Spinal cord (tissue), 10 donors: ENCODE measurements around the gene MYMK. TPM values are rescaled to one million over a fixed set of nuclear protein-coding genes. Genes with fewer than 3 reads are reported as not detected.

Source experiments
- DNase-seq, 6 donors: peaks; one replicate each; pipeline versions ENCODE4 v3.0.0 to v3.0.0-alpha.2; 2013 to 2015; ENCODE audit warnings: low spot score in 6 of 6, low read depth in 4 of 6
- H3K27ac ChIP-seq: one replicate; pipeline ENCODE4 v1.5.1; 2013; ENCODE audit warnings: low read depth, low read length, control low read depth
- H3K27me3 ChIP-seq: one replicate; pipeline ENCODE4 v1.6.1; 2013; ENCODE audit warnings: low read length; ENCODE audit not compliant: control insufficient read depth, insufficient read depth
- H3K36me3 ChIP-seq: one replicate; pipeline ENCODE4 v1.6.1; 2013; ENCODE audit warnings: low read length; ENCODE audit not compliant: control insufficient read depth, insufficient read depth
- H3K4me1 ChIP-seq: one replicate; pipeline ENCODE4 v1.6.1; 2013; ENCODE audit warnings: low read length; ENCODE audit not compliant: control insufficient read depth, insufficient read depth
- H3K4me3 ChIP-seq: one replicate; pipeline ENCODE4 v1.5.1; 2013; ENCODE audit warnings: low read depth, low read length, control low read depth
- H3K9me3 ChIP-seq: one replicate; pipeline ENCODE4 v1.6.1; 2013; ENCODE audit warnings: low read length; ENCODE audit not compliant: control insufficient read depth, insufficient read depth
- WGBS: methylation state at CpG from one replicate; pipeline ENCODE4 v1.1.5; 2013; ENCODE audit warnings: missing lambda C conversion rate; ENCODE audit not compliant: insufficient coverage; 5-methylcytosine and 5-hydroxymethylcytosine counted together
- polyA plus RNA-seq, 2 donors: library from polyadenylated mRNA; unstranded; fragments of 120-200 nt; gene quantifications; one replicate each; pipeline ENCODE4 v1.2.1, GENCODE V29; 2013; ENCODE audit not compliant: insufficient read length in 2 of 2
- total RNA-seq, 2 donors: library from RNA; depleted of rRNA in 1 of 2; stranded (reverse); fragments of 120-200 nt in 1 of 2; fragments of >200 nt in 1 of 2; gene quantifications; one replicate each; pipeline versions ENCODE4 v1.2.3 to v1.2.4, GENCODE V29; 2013 to 2014
- donor health status: healthy.

The MYMK gene
- total and polyA plus RNA-seq, 4 donors, result 0.26 TPM; not detected in 3

- Histone ChIP-seq H3K9me3 (no peaks in the 10 kb centered on the region), H3K27me3 (no peaks in the 10 kb centered on the region), H3K4me1 (peaks cover 24% of the 10 kb centered on the region), H3K36me3 (no peaks in the 10 kb centered on the region), H3K4me3 (no peak overlapping the region), H3K27ac (no peak overlapping the region)
- WGBS, result 85% methylated on average over 14 of the region's 19 CpGs
- no peak for DNase-seq
Observed at GRCh38 chr9:133489253-133490190, 35.2 kb downstream of the MYMK start.

GRCh38 chr9:133488686-133489252 is 36.0 kb downstream of the MYMK start:
- Histone ChIP-seq H3K36me3 (no peaks in the 10 kb centered on the region), H3K4me1 (peaks cover 24% of the 10 kb centered on the region)

GRCh38 chr9:133487331-133487725 is 37.4 kb downstream of the MYMK start:
- H3K9me3 ChIP-seq, result no peaks in the 10 kb centered on the region
- H3K27me3 ChIP-seq, result peaks cover 1% of the 10 kb centered on the region
- peaks cover 16% of the 10 kb centered on the region for H3K4me1 ChIP-seq
- no peak for DNase-seq
- 88% methylated on average over 8 of the region's 8 CpGs for WGBS
- no peak overlapping the region for H3K27ac ChIP-seq
- no peak overlapping the region for H3K4me3 ChIP-seq
- H3K36me3 ChIP-seq, result no peaks in the 10 kb centered on the region

More at GRCh38 chr9:133488686-133489252, 36.0 kb downstream of the MYMK start:
- DNase-seq, result no peak
- no peak overlapping the region for H3K27ac ChIP-seq
- no peaks in the 10 kb centered on the region for H3K27me3 ChIP-seq
- H3K9me3 ChIP-seq, result no peaks in the 10 kb centered on the region
- no peak overlapping the region for H3K4me3 ChIP-seq
- WGBS, result 86% methylated on average over 18 of the region's 18 CpGs

GRCh38 chr9:133485531-133486260 is 39.1 kb downstream of the MYMK start:
- H3K9me3 ChIP-seq, result no peaks in the 10 kb centered on the region
- no peak for DNase-seq
- 68% methylated on average over 25 of the region's 25 CpGs for WGBS
- no peak overlapping the region for H3K27ac ChIP-seq
- H3K36me3 ChIP-seq, result no peaks in the 10 kb centered on the region
- peaks cover 2% of the 10 kb centered on the region for H3K27me3 ChIP-seq
- H3K4me3 ChIP-seq, result no peak overlapping the region
- H3K4me1 ChIP-seq, result peaks cover 10% of the 10 kb centered on the region

GRCh38 chr9:133484671-133485437 is 39.9 kb downstream of the MYMK start:
- Histone ChIP-seq H3K4me3 (no peak overlapping the region), H3K27ac (no peak overlapping the region)
- DNase-seq, result no peak

GRCh38 chr9:133483611-133484010 is 41.1 kb downstream of the MYMK start:
- no peak for DNase-seq
- 67% methylated on average over 9 of the region's 9 CpGs for WGBS
- H3K36me3 ChIP-seq, result no peaks in the 10 kb centered on the region

More at GRCh38 chr9:133484671-133485437, 39.9 kb downstream of the MYMK start:
- peaks cover 10% of the 10 kb centered on the region for H3K4me1 ChIP-seq
- no peaks in the 10 kb centered on the region for H3K36me3 ChIP-seq
- peaks cover 2% of the 10 kb centered on the region for H3K27me3 ChIP-seq
- WGBS, result 57% methylated on average over 22 of the region's 22 CpGs
- H3K9me3 ChIP-seq, result no peaks in the 10 kb centered on the region

GRCh38 chr9:133478851-133479711 is 45.7 kb downstream of the MYMK start, which contains the start of gene SLC2A6:
SLC2A6 (minus strand) TSS chr9:133479099; CDS start chr9:133479059, 40 bp downstream.
- H3K4me3 ChIP-seq, result peak within 1 kb of the TSS; percentile 24
- no peak within 1 kb of the TSS for H3K27ac ChIP-seq
- peaks cover 38% of the 10 kb centered on the region for H3K4me1 ChIP-seq
- H3K36me3 ChIP-seq, result peaks cover 32% of the 10 kb centered on the region
- under 1% methylated on average over 84 of the region's 84 CpGs for WGBS
- no peaks in the 10 kb centered on the region for H3K9me3 ChIP-seq
- DNase-seq, result peak; percentile 61 to 96 (median 78)
- peaks cover 2% of the 10 kb centered on the region for H3K27me3 ChIP-seq

More at GRCh38 chr9:133483611-133484010, 41.1 kb downstream of the MYMK start:
- Histone ChIP-seq H3K4me1 (peaks cover 19% of the 10 kb centered on the region), H3K27me3 (peaks cover 2% of the 10 kb centered on the region), H3K27ac (no peak overlapping the region), H3K4me3 (no peak overlapping the region), H3K9me3 (no peaks in the 10 kb centered on the region)

- Histone ChIP-seq H3K4me3 (peak overlapping the region; percentile 24), H3K4me1 (peaks cover 38% of the 10 kb centered on the region), H3K27me3 (peaks cover 2% of the 10 kb centered on the region), H3K36me3 (peaks cover 40% of the 10 kb centered on the region), H3K9me3 (no peaks in the 10 kb centered on the region), H3K27ac (no peak overlapping the region)
- 33% methylated on average over 14 of the region's 17 CpGs for WGBS
- peak in 1 of 6 donors; percentile 32 for DNase-seq
Observed at GRCh38 chr9:133477992-133478850, 46.5 kb downstream of the MYMK start.
